IMR-90 (cell line): ENCODE measurements around the gene MICAL3. TPM values are rescaled to one million over a fixed set of nuclear protein-coding genes. Genes with fewer than 3 reads are reported as not detected.

ENCODE experiments used
- ATAC-seq: fragments of 200-7000 bp; cut with Tn5 transposase; 2 replicates; pipeline ENCODE4 v1.9.1; 2020; ENCODE audit warnings: low read depth, mild to moderate bottlenecking, moderate library complexity
- BruUV-seq: library from RNA; stranded (reverse); fragments of 400-500 nt; replicated peaks from 2 replicates; lab custom pipeline; 2021; lab: Mats Ljungman, UMichigan
- CTCF ChIA-PET: fragments of 300-600 bp; formaldehyde crosslinking; extraction: SDS; loops from one replicate; lab custom pipeline; 2021; ENCODE audit warnings: antibody characterized with exemption; lab: Yijun Ruan, JAX
- POLR2A ChIA-PET: fragments of 300-600 bp; sonication (Branson Sonifier 250); formaldehyde crosslinking; loops from one replicate; lab custom pipeline; 2022; ENCODE audit warnings: antibody characterized with exemption; ENCODE audit not compliant: unreplicated experiment; lab: Charles Lee
- DNase-seq: peaks from one replicate; pipeline ENCODE4 v3.0.0; 2013
- H2AFZ ChIP-seq: replicated peaks from 2 replicates; pipeline ENCODE3; 2013; ENCODE audit warnings: low read length, mild to moderate bottlenecking; ENCODE audit not compliant: poor library complexity
- H2AK5ac ChIP-seq: 2 replicates; pipeline ENCODE4 v1.6.1; 2013; ENCODE audit warnings: low read depth, low read length, inconsistent platforms
- H2AK9ac ChIP-seq: replicated peaks from 2 replicates; pipeline ENCODE3; 2013; ENCODE audit warnings: mild to moderate bottlenecking, low read depth, low read length, moderate library complexity; ENCODE audit not compliant: poor library complexity
- H2BK120ac ChIP-seq: 2 replicates; pipeline ENCODE4 v1.6.1; 2013; ENCODE audit warnings: low read depth, low read length, inconsistent platforms
- H2BK15ac ChIP-seq: 3 replicates; pipeline ENCODE4 v1.6.1; 2013; ENCODE audit warnings: low read depth, low read length, inconsistent platforms
- H2BK20ac ChIP-seq: 2 replicates; pipeline ENCODE4 v1.6.1; 2013; ENCODE audit warnings: low read depth, mild to moderate bottlenecking, inconsistent platforms, low read length, moderate library complexity
- H2BK5ac ChIP-seq: 2 replicates; pipeline ENCODE4 v1.6.1; 2013; ENCODE audit warnings: mild to moderate bottlenecking, low read depth, low read length, inconsistent platforms; ENCODE audit not compliant: poor library complexity, severe bottlenecking
- H3K14ac ChIP-seq: replicated peaks from 2 replicates; pipeline ENCODE4 v1.6.1; 2013; ENCODE audit warnings: low read depth, low read length, inconsistent platforms
- H3K18ac ChIP-seq: 2 replicates; pipeline ENCODE4 v1.6.1; 2013; ENCODE audit warnings: low read depth, low read length, control low read depth
- H3K23ac ChIP-seq: 2 replicates; pipeline ENCODE4 v1.6.1; 2013; ENCODE audit warnings: low read depth, low read length, inconsistent platforms
- H3K27ac ChIP-seq: 2 replicates; pipeline ENCODE4 v1.5.1; 2013; ENCODE audit warnings: mild to moderate bottlenecking, control low read depth, low read length; ENCODE audit not compliant: insufficient read depth
- H3K27me3 ChIP-seq: 2 replicates; pipeline ENCODE4 v1.6.1; 2013; ENCODE audit warnings: low read length; ENCODE audit not compliant: control insufficient read depth, insufficient read depth
- H3K36me3 ChIP-seq: 2 replicates; pipeline ENCODE4 v1.6.1; 2013; ENCODE audit warnings: low read length, mixed read lengths; ENCODE audit not compliant: control insufficient read depth, insufficient read depth
- H3K4ac ChIP-seq: 2 replicates; pipeline ENCODE4 v1.6.1; 2013; ENCODE audit warnings: low read depth, low read length, inconsistent platforms
- H3K4me1 ChIP-seq: 2 replicates; pipeline ENCODE4 v1.6.1; 2013; ENCODE audit warnings: low read length, mixed read lengths; ENCODE audit not compliant: control insufficient read depth, insufficient read depth
- H3K4me2 ChIP-seq: 2 replicates; pipeline ENCODE4 v1.6.1; 2013; ENCODE audit warnings: low read depth, mild to moderate bottlenecking, control low read depth, low read length, moderate library complexity
- H3K4me3 ChIP-seq: 2 replicates; pipeline ENCODE4 v1.5.1; 2013; ENCODE audit warnings: low read depth, mild to moderate bottlenecking, control low read depth, low read length, moderate library complexity; ENCODE audit not compliant: insufficient read depth
- H3K56ac ChIP-seq: 2 replicates; pipeline ENCODE4 v1.6.1; 2013; ENCODE audit warnings: low read length, inconsistent platforms; ENCODE audit not compliant: insufficient read depth; ENCODE audit errors: extremely low read depth
- H3K79me1 ChIP-seq, 2 experiments: 2 replicates each; pipeline ENCODE4 v1.6.1; 2013; ENCODE audit warnings: low read length in 2 of 2, inconsistent platforms in 1 of 2, low read depth in 1 of 2
- H3K9ac ChIP-seq: 2 replicates; pipeline ENCODE4 v1.6.1; 2013; ENCODE audit warnings: low read depth, low read length, control low read depth
- H3K9me1 ChIP-seq: 2 replicates; pipeline ENCODE4 v1.6.1; 2013; ENCODE audit warnings: low read length, inconsistent platforms; ENCODE audit not compliant: insufficient read depth
- H3K9me3 ChIP-seq: 2 replicates; pipeline ENCODE4 v1.6.1; 2013; ENCODE audit warnings: low read length; ENCODE audit not compliant: control insufficient read depth, insufficient read depth
- H4K20me1 ChIP-seq: 2 replicates; pipeline ENCODE4 v1.6.1; 2013; ENCODE audit warnings: low read length, inconsistent platforms; ENCODE audit not compliant: insufficient read depth
- H4K5ac ChIP-seq: 2 replicates; pipeline ENCODE4 v1.6.1; 2013; ENCODE audit warnings: mild to moderate bottlenecking, low read depth, low read length, control low read depth
- H4K8ac ChIP-seq, 2 experiments: 2 replicates each; pipeline ENCODE4 v1.6.1; 2013; ENCODE audit warnings: low read depth in 2 of 2, low read length in 2 of 2, control low read depth in 1 of 2, inconsistent platforms in 1 of 2
- H4K91ac ChIP-seq: 2 replicates; pipeline ENCODE4 v1.6.1; 2013; ENCODE audit warnings: low read depth, low read length, inconsistent platforms; ENCODE audit not compliant: insufficient read depth
- BHLHE40 ChIP-seq: fragments of 150-350 bp; IDR thresholded peaks from 2 replicates; pipeline ENCODE4 v1.6.1; 2016; ENCODE audit warnings: mild to moderate bottlenecking, low read depth, low read length
- CEBPB ChIP-seq: IDR thresholded peaks from 2 replicates; pipeline ENCODE4 v1.6.1; 2012; ENCODE audit warnings: low read depth, low read length, improper control_type of control experiment
- CHD1 ChIP-seq: IDR thresholded peaks from 2 replicates; pipeline ENCODE4 v1.6.1; 2012; ENCODE audit warnings: low read depth, low read length, improper control_type of control experiment
- MAFK ChIP-seq: IDR thresholded peaks from 2 replicates; pipeline ENCODE4 v1.6.1; 2012; ENCODE audit warnings: low read depth, low read length, improper control_type of control experiment
- MAZ ChIP-seq: IDR thresholded peaks from 2 replicates; pipeline ENCODE4 v1.6.1; 2012; ENCODE audit warnings: low read depth, mild to moderate bottlenecking, low read length, improper control_type of control experiment, moderate library complexity, borderline replicate concordance
- MXI1 ChIP-seq: IDR thresholded peaks from 2 replicates; pipeline ENCODE4 v1.6.1; 2012; ENCODE audit warnings: low read depth, mild to moderate bottlenecking, low read length, moderate library complexity, borderline replicate concordance
- RCOR1 ChIP-seq: IDR thresholded peaks from 2 replicates; pipeline ENCODE4 v1.6.1; 2012; ENCODE audit warnings: mild to moderate bottlenecking, low read length, improper control_type of control experiment; ENCODE audit not compliant: insufficient replicate concordance
- RFX5 ChIP-seq: IDR thresholded peaks from 2 replicates; pipeline ENCODE4 v1.8.0; 2012; ENCODE audit warnings: low read depth, mild to moderate bottlenecking, low read length, moderate library complexity
- WGBS, 2 experiments: methylation state at CpG; one replicate each; pipeline versions ENCODE4 v1.1.5 to v1.1.7; 2013; ENCODE audit warnings: missing lambda C conversion rate in 2 of 2; ENCODE audit not compliant: insufficient read length in 1 of 2; ENCODE audit errors: extremely low coverage in 2 of 2; 5-methylcytosine and 5-hydroxymethylcytosine counted together
- dilution Hi-C: fragments of 300-500 bp; cut with HindIII; formaldehyde crosslinking; loops from one replicate; pipeline ENCODE4 v1.14.3; 2018; ENCODE audit warnings: low sequenced_read_pairs; ENCODE audit not compliant: unreplicated experiment
- in situ Hi-C: fragments of 300-500 bp; cut with MboI; formaldehyde crosslinking; loops from 3 replicates; pipeline ENCODE4 v1.14.3; 2019; ENCODE audit warnings: low sequenced_read_pairs, inconsistent platforms, mixed read lengths
- intact Hi-C: fragments of 100-400 bp; cut with micrococcal nuclease; formaldehyde crosslinking; loops from 2 replicates; pipeline ENCODE4 v1.10.0; 2022
- polyA plus RNA-seq, 3 experiments: library from polyadenylated mRNA; depleted of rRNA; stranded (reverse); fragments of >200 nt; gene quantifications; 2 replicates each; pipeline ENCODE4 v1.2.3, GENCODE V29; 2012; ENCODE audit warnings: low replicate concordance in 1 of 3
- total RNA-seq: library from RNA; depleted of rRNA; stranded (reverse); fragments of >200 nt; gene quantifications from 2 replicates; pipeline ENCODE4 v1.2.3, GENCODE V29; 2012

MICAL3 gene
- total and polyA plus RNA-seq, 2 of the 4 experiments (the other 2 are of a cell fraction) = 17.6 to 26.8 TPM

DNA sequence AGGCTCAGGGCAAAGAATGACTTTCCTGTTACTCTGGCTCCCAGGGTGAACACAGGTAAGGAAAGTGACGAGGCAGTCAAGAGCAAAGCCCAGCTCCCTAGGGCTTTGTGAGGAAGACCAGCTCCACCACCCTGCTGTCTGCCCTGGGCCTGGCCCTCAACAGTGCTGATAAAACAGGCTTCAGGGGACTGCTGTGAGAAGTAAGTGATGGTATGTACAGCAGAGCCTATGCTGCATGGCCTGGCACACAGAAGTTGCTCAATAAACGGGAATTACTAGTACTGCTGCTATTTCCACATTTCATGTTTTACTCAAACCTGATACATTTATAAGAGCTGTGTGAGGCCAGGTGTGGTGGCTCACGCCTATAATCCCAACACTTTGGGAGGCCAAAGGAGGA lies 50.3 kb downstream of the MICAL3 start:
- H3K79me1 ChIP-seq = peaks cover 42 to 88% of the 10 kb centered on the region in 2 experiments
- BruUV-seq = no TSS peak
- H2BK20ac ChIP-seq = peak overlapping the region; percentile 57; the same call in 1 of the 2 replicates
- H3K4me2 ChIP-seq = no peak overlapping the region
- peak overlapping the region; percentile 69 for H2BK5ac ChIP-seq
- ATAC-seq (no peak), DNase-seq (no peak)
- ChIA-PET POLR2A (no interaction called here), CTCF (interaction anchor here (1.0 kb wide), 1 partner anchor 13 kb away, joined by 3 read pairs; no protein-coding TSS in a partner anchor)
- H4K8ac ChIP-seq = peak overlapping the region in 1 of 2 experiments; percentile 76; a peak in 3 of 4 replicates
- H4K91ac ChIP-seq = peak overlapping the region; percentile 84
- H3K36me3 ChIP-seq = no peaks in the 10 kb centered on the region
- H4K20me1 ChIP-seq = peaks cover 7% of the 10 kb centered on the region; the same call in 1 of the 2 replicates
- peak overlapping the region; percentile 67 for H3K4ac ChIP-seq
- no peaks in the 10 kb centered on the region for H3K9me3 ChIP-seq
- peaks cover 41% of the 10 kb centered on the region for H3K4me1 ChIP-seq
- no peak for TF ChIP-seq MAZ
- TF ChIP-seq BHLHE40 = no peak
- TF ChIP-seq CHD1 = no peak
- no peak for TF ChIP-seq MXI1
- no peak for TF ChIP-seq RCOR1
- peak; percentile 80 for TF ChIP-seq CEBPB
- TF ChIP-seq MAFK = no peak
- no peak for TF ChIP-seq RFX5
- no peaks in the 10 kb centered on the region for H3K27me3 ChIP-seq
- H3K23ac ChIP-seq = 0 out of 2 replicates have a peak overlapping the region, but pooled peaks have one; percentile 69
- peak overlapping the region; percentile 33 for H3K14ac ChIP-seq
- dilution Hi-C loops (no loop called here), in situ Hi-C loops (no loop called here), intact Hi-C loops (loop anchor here (5.0 kb wide), 1 partner anchor 52 kb away; no protein-coding TSS in a partner anchor)
- H3K27ac ChIP-seq = peak overlapping the region; percentile 12; the same call in 1 of the 2 replicates
- peak overlapping the region; percentile 94; the same call in 2 of the 3 replicates for H2BK15ac ChIP-seq
- peak overlapping the region; percentile 15 for H3K18ac ChIP-seq
- no peak overlapping the region for H3K56ac ChIP-seq
- H2AFZ ChIP-seq = no peak overlapping the region
- H2AK9ac ChIP-seq = peak overlapping the region; percentile 58
- peaks cover 37% of the 10 kb centered on the region for H3K9me1 ChIP-seq
- H2AK5ac ChIP-seq = peak overlapping the region; percentile 68
- H2BK120ac ChIP-seq = peak overlapping the region; percentile 68
- WGBS, 2 experiments = no CpG with 5 or more reads among the region's 3 CpGs
- peak overlapping the region; percentile 7; the same call in 1 of the 2 replicates for H4K5ac ChIP-seq
- no peak overlapping the region for H3K4me3 ChIP-seq
- no peak overlapping the region for H3K9ac ChIP-seq
